Heart right ventricle (tissue), 16 donors: ENCODE data around the gene PPP2R3B. TPM values are rescaled to one million over a fixed set of nuclear protein-coding genes. Genes with fewer than 3 reads are reported as not detected.

Experiments
- ATAC-seq, 8 donors: fragments of 200-7000 bp; cut with Tn5 transposase; one replicate each; pipeline ENCODE4 v1.9.1; 2020; ENCODE audit warnings: mild to moderate bottlenecking in 8 of 8, moderate library complexity in 8 of 8, moderate number of reproducible peaks in 1 of 8
- DNase-seq, 2 donors: peaks; one replicate each; pipeline ENCODE4 v3.0.0-alpha.2; 2020
- H3K27ac ChIP-seq, 10 donors: fragments of 200-600 bp; sonication (generic) in 2 of 10; one replicate each; pipeline versions ENCODE4 v1.5.0 to v1.8.0; 2020 to 2022; ENCODE audit warnings: mild to moderate bottlenecking in 3 of 10
- H3K27me3 ChIP-seq, 7 donors: fragments of 200-600 bp; one replicate each; pipeline ENCODE4 v1.8.0; 2021 to 2022; ENCODE audit warnings: mild to moderate bottlenecking in 2 of 7
- H3K36me3 ChIP-seq, 9 donors: fragments of 200-600 bp; sonication (generic) in 1 of 9; one replicate each; pipeline versions ENCODE4 v1.5.0 to v1.8.0; 2020 to 2022; ENCODE audit warnings: mild to moderate bottlenecking in 2 of 9
- H3K4me1 ChIP-seq, 9 donors: fragments of 200-600 bp; sonication (generic) in 1 of 9; one replicate each; pipeline versions ENCODE4 v1.5.0 to v1.8.0; 2020 to 2022; ENCODE audit warnings: mild to moderate bottlenecking in 4 of 9
- H3K4me3 ChIP-seq, 10 donors: fragments of 200-600 bp; sonication (generic) in 2 of 10; one replicate each; pipeline versions ENCODE4 v1.5.0 to v1.8.0; 2020 to 2022; ENCODE audit warnings: mild to moderate bottlenecking in 7 of 10, moderate library complexity in 2 of 10
- H3K9me3 ChIP-seq, 11 donors: fragments of 200-600 bp in 10 of 11; sonication (generic) in 2 of 11; one replicate each; pipeline versions ENCODE4 v1.5.0 to v1.8.0; 2013 to 2022; ENCODE audit warnings: mild to moderate bottlenecking in 2 of 11, control low read depth in 1 of 11, moderate library complexity in 1 of 11
- CTCF ChIP-seq, 9 donors: fragments of 200-600 bp; sonication (generic) in 2 of 9; IDR thresholded peaks; one replicate each; pipeline versions ENCODE4 v1.5.0 to v1.8.0; 2021 to 2022; ENCODE audit warnings: antibody characterized with exemption in 9 of 9, mild to moderate bottlenecking in 5 of 9, moderate library complexity in 1 of 9
- WGBS, 2 donors: extraction: QIAGEN DNeasy Blood & Tissue Kit; methylation state at CpG; one replicate each; pipeline ENCODE4 v1.1.7; 2013; ENCODE audit warnings: inconsistent platforms in 1 of 2; 5-methylcytosine and 5-hydroxymethylcytosine counted together
- intact Hi-C, 10 donors: fragments of 100-400 bp; cut with DNase I; formaldehyde crosslinking; loops; one replicate each; pipeline versions ENCODE4 v1.11.1 to v1.14.2; 2022
- polyA plus RNA-seq, 2 donors: library from polyadenylated mRNA; stranded (reverse); fragments of 200-250 nt; gene quantifications; one replicate each; pipeline ENCODE4 v1.2.3, GENCODE V29; 2013
- total RNA-seq, 10 donors: library from RNA; stranded (reverse); fragmentation: NEBNext Ultra II Directional in 3 of 10; extraction: Animal tissue kit (Norgen Biotek cat#: 25700) in 3 of 10; gene quantifications; one replicate each; pipeline versions ENCODE4 v1.2.1 to v1.2.4, GENCODE V29; 2021 to 2023
- donor health status: Arrhythmogenic right ventricular cardiomyopathy.
- donor health status: ischemic (EF 13 %, LVEDD 7.1; RV severe dilation, severe dysfunction).
- donor health status: healthy with polysubstance abuse.
- donor health status: DM: no; HTN: yes; CAD: no.
- donor health status: DM: no; HTN: no; CAD: no.
- donor health status: ischemic (EF 25% LVEDD 6.9; RV normal size, moderate dysfunction).
- donor health status: ischemic (EF 25% LVEDD 5.7; RV mildly dilated, moderate dysfunction).
- donor health status: healthy.
- donor health status: DM: yes; HTN: yes; CAD: no.
- donor health status: Ischemic cardiomyopathy.
- donor health status: ischemic (EF 35%, LVEDD 5.7; RV mildly dilated, moderate dysfunction).
- donor health status: nonischemic (EF 11% LVEDD 7.7; RV severe dilation, severe dysfunction).
- donor health status: DM: yes; HTN: yes; CAD: no.
- donor health status: PGD.
- donor health status: ischemic (EF 29% LVEDD 5.4; RV normal size, mild dysfunction).
- donor health status: nonischemic (EF 23%, LVEDD 6.1; RV moderate dilation, normal function).

Gene PPP2R3B
- total and polyA plus RNA-seq, 12 donors, result 73.9 to 362 (median 128) TPM

- TF ChIP-seq CTCF (IDR thresholded peaks at IDR 0.05), result no peak
- no peaks in the 10 kb centered on the region for H3K27me3 ChIP-seq
- H3K36me3 ChIP-seq, result peaks cover 0 to 56% (median 11%) of the 10 kb centered on the region in 9 donors
- WGBS, 2 donors, result 93% methylated on average over 7 of the region's 7 CpGs
- no peaks in the 10 kb centered on the region for H3K9me3 ChIP-seq
- intact Hi-C loops, result no loop called here
- H3K4me1 ChIP-seq, result peaks cover 0 to 6% (median 0%) of the 10 kb centered on the region in 9 donors
- no peak overlapping the region for H3K4me3 ChIP-seq
- H3K27ac ChIP-seq, result no peak overlapping the region
- DNase-seq (no peak), ATAC-seq (no peak)
Observed at GRCh38 chrX:287670-288069, 99.0 kb downstream of the PPP2R3B start.

GRCh38 chrX:285076-285677, 101.5 kb downstream of the PPP2R3B start:
- peaks cover 0 to 17% (median 2%) of the 10 kb centered on the region in 9 donors for H3K4me1 ChIP-seq
- no peak overlapping the region for H3K4me3 ChIP-seq
- peaks cover 0 to 34% (median 11%) of the 10 kb centered on the region in 9 donors for H3K36me3 ChIP-seq
- intact Hi-C loops, result no loop called here
- no peaks in the 10 kb centered on the region for H3K27me3 ChIP-seq
- no peak for TF ChIP-seq CTCF (IDR thresholded peaks at IDR 0.05)
- H3K9me3 ChIP-seq, result no peaks in the 10 kb centered on the region
- no peak for ATAC-seq
- WGBS, 2 donors, result 96% methylated on average over 13 of the region's 13 CpGs
- DNase-seq, result no peak
- no peak overlapping the region for H3K27ac ChIP-seq

Other genes with a start within 250 kb of the PPP2R3B start
- gene PLCXD1, start 105.5 kb downstream of the PPP2R3B start, total RNA-seq, result 1 to 10 TPM; 1.9 to 6.5 (median 2.7) TPM
- 10 to 100 TPM in 1 of 2 donors, 1 to 10 TPM in 1; 3.0 to 19.9 TPM for gene PLCXD1, start 105.5 kb downstream of the PPP2R3B start, polyA plus RNA-seq
- 10 to 100 TPM; 29.8 to 55.4 (median 46.3) TPM for gene GTPBP6, start 68.1 kb downstream of the PPP2R3B start, total RNA-seq
- 100 to 1,000 TPM in 1 of 2 donors, 10 to 100 TPM in 1; 44.0 to 103 TPM for gene GTPBP6, start 68.1 kb downstream of the PPP2R3B start, polyA plus RNA-seq
- gene SHOX, start 243.9 kb upstream of the PPP2R3B start, total RNA-seq, result not detected
- gene SHOX, start 243.9 kb upstream of the PPP2R3B start, polyA plus RNA-seq, result not detected